ENCODE results near the gene SRMS. TPM values are rescaled to one million over a fixed set of nuclear protein-coding genes. Genes with fewer than 3 reads are reported as not detected.

Gene SRMS
- total and polyA plus RNA-seq, 2 of the 13 experiments (the other 11 are each of a cell fraction or from before 2014, with no cell fraction given) = not detected

DNA sequence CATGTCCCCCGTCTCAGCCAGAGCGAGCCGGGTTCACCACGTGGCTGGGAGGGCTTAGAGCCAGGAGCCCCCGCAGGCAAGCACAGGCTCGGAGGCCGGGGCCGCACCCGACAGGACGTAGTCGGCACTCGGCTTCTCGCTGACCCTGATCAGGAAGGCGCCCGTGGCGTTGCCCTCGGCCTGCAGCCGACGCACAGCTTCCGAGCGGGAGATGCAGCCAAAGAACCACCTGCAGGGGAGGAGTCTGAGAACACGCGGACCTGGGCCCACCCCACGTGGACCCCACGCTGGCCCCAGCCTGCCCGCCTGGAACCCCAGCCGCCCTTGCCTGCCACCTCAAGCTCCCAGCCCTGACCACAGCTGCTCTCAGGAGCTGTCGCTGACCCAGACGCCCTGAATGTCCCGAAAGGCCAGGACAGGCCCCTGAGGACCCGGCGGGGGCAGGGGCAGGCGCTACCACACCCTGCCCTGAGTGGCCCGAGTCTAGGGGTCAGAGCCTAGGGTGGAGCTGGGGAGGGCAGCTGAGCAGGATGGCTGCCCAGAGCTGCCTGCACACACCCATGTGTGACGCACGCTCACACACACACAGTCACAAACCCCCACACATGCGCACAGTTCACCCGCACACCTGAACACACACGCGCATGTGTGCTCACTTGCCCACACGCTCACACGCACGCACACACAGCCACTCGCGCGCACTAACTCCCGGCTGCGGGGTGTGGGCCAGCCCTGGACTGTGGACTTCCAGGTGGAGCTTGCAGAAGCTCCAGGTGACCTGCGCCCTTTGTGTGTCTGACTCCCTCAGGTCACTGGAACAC, 12.5 kb downstream of the SRMS start (continued):
- TF ChIP-seq, protein P1, sequence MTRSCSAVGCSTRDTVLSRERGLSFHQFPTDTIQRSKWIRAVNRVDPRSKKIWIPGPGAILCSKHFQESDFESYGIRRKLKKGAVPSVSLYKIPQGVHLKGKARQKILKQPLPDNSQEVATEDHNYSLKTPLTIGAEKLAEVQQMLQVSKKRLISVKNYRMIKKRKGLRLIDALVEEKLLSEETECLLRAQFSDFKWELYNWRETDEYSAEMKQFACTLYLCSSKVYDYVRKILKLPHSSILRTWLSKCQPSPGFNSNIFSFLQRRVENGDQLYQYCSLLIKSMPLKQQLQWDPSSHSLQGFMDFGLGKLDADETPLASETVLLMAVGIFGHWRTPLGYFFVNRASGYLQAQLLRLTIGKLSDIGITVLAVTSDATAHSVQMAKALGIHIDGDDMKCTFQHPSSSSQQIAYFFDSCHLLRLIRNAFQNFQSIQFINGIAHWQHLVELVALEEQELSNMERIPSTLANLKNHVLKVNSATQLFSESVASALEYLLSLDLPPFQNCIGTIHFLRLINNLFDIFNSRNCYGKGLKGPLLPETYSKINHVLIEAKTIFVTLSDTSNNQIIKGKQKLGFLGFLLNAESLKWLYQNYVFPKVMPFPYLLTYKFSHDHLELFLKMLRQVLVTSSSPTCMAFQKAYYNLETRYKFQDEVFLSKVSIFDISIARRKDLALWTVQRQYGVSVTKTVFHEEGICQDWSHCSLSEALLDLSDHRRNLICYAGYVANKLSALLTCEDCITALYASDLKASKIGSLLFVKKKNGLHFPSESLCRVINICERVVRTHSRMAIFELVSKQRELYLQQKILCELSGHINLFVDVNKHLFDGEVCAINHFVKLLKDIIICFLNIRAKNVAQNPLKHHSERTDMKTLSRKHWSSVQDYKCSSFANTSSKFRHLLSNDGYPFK (CRISPR knock-in tag; IDR thresholded peaks at IDR 0.05; ENCODE audit: borderline replicate concordance) = 0 out of 2 replicates have a peak, but pooled peaks have one; percentile 24
- TF ChIP-seq, protein P2, sequence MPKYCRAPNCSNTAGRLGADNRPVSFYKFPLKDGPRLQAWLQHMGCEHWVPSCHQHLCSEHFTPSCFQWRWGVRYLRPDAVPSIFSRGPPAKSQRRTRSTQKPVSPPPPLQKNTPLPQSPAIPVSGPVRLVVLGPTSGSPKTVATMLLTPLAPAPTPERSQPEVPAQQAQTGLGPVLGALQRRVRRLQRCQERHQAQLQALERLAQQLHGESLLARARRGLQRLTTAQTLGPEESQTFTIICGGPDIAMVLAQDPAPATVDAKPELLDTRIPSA (CRISPR knock-in tag; IDR thresholded peaks at IDR 0.05; ENCODE audit: borderline replicate concordance) = peak; percentile 78; the same call in 1 of the 2 replicates
- TF ChIP-seq SP4 (CRISPR knock-in tag; IDR thresholded peaks at IDR 0.05) (0 out of 2 replicates have a peak, but pooled peaks have one; percentile 16), HDAC2 (CRISPR knock-in tag; IDR thresholded peaks at IDR 0.05) (peak; percentile 23; the same call in 1 of the 2 replicates), FOXC1 (CRISPR knock-in tag; IDR thresholded peaks at IDR 0.05; ENCODE audit: borderline replicate concordance) (0 out of 2 replicates have a peak, but pooled peaks have one; percentile 50), HNF4A (CRISPR knock-in tag; IDR thresholded peaks at IDR 0.05) (peak; percentile 50; the same call in 1 of the 2 replicates), ZNF367 (CRISPR knock-in tag; IDR thresholded peaks at IDR 0.05; ENCODE audit: borderline replicate concordance) (peak; percentile 32; the same call in 1 of the 2 replicates), ZNF333 (CRISPR knock-in tag; IDR thresholded peaks at IDR 0.05; ENCODE audit: borderline replicate concordance) (no peak), ZMYM4 (CRISPR knock-in tag; IDR thresholded peaks at IDR 0.05) (no peak), ZNF883 (CRISPR knock-in tag; IDR thresholded peaks at IDR 0.05; ENCODE audit: not compliant biosample characterization) (peak; percentile 92), PAF1 (CRISPR knock-in tag; IDR thresholded peaks at IDR 0.05) (no peak), ZNF225 (CRISPR knock-in tag; IDR thresholded peaks at IDR 0.05) (peak; percentile 67; the same call in 1 of the 2 replicates)
- TF ChIP-seq, protein P3, sequence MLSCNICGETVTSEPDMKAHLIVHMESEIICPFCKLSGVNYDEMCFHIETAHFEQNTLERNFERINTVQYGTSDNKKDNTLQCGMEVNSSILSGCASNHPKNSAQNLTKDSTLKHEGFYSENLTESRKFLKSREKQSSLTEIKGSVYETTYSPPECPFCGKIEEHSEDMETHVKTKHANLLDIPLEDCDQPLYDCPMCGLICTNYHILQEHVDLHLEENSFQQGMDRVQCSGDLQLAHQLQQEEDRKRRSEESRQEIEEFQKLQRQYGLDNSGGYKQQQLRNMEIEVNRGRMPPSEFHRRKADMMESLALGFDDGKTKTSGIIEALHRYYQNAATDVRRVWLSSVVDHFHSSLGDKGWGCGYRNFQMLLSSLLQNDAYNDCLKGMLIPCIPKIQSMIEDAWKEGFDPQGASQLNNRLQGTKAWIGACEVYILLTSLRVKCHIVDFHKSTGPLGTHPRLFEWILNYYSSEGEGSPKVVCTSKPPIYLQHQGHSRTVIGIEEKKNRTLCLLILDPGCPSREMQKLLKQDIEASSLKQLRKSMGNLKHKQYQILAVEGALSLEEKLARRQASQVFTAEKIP (CRISPR knock-in tag; IDR thresholded peaks at IDR 0.05; ENCODE audit: borderline replicate concordance) = no peak
- TF ChIP-seq, protein P4, sequence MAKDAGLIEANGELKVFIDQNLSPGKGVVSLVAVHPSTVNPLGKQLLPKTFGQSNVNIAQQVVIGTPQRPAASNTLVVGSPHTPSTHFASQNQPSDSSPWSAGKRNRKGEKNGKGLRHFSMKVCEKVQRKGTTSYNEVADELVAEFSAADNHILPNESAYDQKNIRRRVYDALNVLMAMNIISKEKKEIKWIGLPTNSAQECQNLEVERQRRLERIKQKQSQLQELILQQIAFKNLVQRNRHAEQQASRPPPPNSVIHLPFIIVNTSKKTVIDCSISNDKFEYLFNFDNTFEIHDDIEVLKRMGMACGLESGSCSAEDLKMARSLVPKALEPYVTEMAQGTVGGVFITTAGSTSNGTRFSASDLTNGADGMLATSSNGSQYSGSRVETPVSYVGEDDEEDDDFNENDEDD (CRISPR knock-in tag; IDR thresholded peaks at IDR 0.05; ENCODE audit: borderline replicate concordance) = peak; percentile 31; the same call in 1 of the 2 replicates
- TF ChIP-seq, protein P5, sequence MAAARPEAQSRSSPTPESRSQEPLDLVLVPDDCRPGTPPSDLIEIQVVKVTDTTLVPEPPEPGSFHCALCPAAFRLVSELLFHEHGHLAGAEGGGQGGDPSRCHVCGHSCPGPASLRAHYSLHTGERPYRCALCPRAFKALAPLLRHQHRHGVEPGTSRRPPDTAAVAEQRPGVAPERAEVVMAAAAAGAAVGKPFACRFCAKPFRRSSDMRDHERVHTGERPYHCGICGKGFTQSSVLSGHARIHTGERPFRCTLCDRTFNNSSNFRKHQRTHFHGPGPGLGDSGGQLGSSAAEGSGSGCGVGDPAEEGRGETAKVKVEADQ (CRISPR knock-in tag; IDR thresholded peaks at IDR 0.05; ENCODE audit: borderline replicate concordance) = peak; percentile 87; the same call in 1 of the 2 replicates
- TF ChIP-seq, protein P6, sequence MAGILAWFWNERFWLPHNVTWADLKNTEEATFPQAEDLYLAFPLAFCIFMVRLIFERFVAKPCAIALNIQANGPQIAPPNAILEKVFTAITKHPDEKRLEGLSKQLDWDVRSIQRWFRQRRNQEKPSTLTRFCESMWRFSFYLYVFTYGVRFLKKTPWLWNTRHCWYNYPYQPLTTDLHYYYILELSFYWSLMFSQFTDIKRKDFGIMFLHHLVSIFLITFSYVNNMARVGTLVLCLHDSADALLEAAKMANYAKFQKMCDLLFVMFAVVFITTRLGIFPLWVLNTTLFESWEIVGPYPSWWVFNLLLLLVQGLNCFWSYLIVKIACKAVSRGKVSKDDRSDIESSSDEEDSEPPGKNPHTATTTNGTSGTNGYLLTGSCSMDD (CRISPR knock-in tag; IDR thresholded peaks at IDR 0.05) = no peak
